Osteocyte (in vitro differentiated cells): Measurements from ENCODE around the gene CATSPERZ. TPM values are rescaled to one million over a fixed set of nuclear protein-coding genes. Genes with fewer than 3 reads are reported as not detected.

Experiments
- DNase-seq: peaks from one replicate; pipeline ENCODE4 v3.0.0; 2021; ENCODE audit warnings: mixed read lengths; ENCODE audit not compliant: unreplicated experiment; ENCODE audit errors: extremely low spot score
- H3K27ac Mint-ChIP-seq: one replicate; pipeline ENCODE4 v1.8.0; 2021; ENCODE audit warnings: mild to moderate bottlenecking, mixed read lengths; ENCODE audit not compliant: unreplicated experiment
- H3K27me3 Mint-ChIP-seq: one replicate; pipeline ENCODE4 v1.8.0; 2021; ENCODE audit warnings: mixed read lengths; ENCODE audit not compliant: unreplicated experiment
- H3K36me3 Mint-ChIP-seq: one replicate; pipeline ENCODE4 v1.8.0; 2021; ENCODE audit warnings: mixed read lengths; ENCODE audit not compliant: unreplicated experiment
- H3K4me1 Mint-ChIP-seq: one replicate; pipeline ENCODE4 v1.8.0; 2021; ENCODE audit warnings: mixed read lengths; ENCODE audit not compliant: unreplicated experiment
- H3K4me3 Mint-ChIP-seq: one replicate; pipeline ENCODE4 v1.8.0; 2021; ENCODE audit warnings: mild to moderate bottlenecking, moderate library complexity, mixed read lengths; ENCODE audit not compliant: unreplicated experiment
- H3K9me3 Mint-ChIP-seq: one replicate; pipeline ENCODE4 v1.8.0; 2021; ENCODE audit warnings: mixed read lengths; ENCODE audit not compliant: unreplicated experiment
- CTCF ChIP-seq: fragments of 200-600 bp; sonication (generic); IDR thresholded peaks from 2 replicates; pipeline ENCODE4 v1.5.0; 2021; ENCODE audit warnings: antibody characterized with exemption, mild to moderate bottlenecking, moderate library complexity
- long read RNA-seq: library from polyadenylated mRNA; unstranded; transcript quantifications from one replicate; pipeline ENCODE4 v2.0.0, GENCODE V29; 2021
- total RNA-seq: library from RNA; stranded (reverse); gene quantifications from 2 replicates; pipeline ENCODE4 v1.2.1, GENCODE V29; 2021

The CATSPERZ gene
- total RNA-seq, result not detected in 2 replicates
- long read RNA-seq, result 0 reads

- no peak for DNase-seq
- peaks cover 32% of the 10 kb centered on the region for H3K27me3 Mint-ChIP-seq
- no peaks in the 10 kb centered on the region for H3K36me3 Mint-ChIP-seq
- TF ChIP-seq CTCF, result no peak
- H3K4me3 Mint-ChIP-seq, result peak within 1 kb of the TSS; percentile 67
- no peak within 1 kb of the TSS for H3K27ac Mint-ChIP-seq
- H3K9me3 Mint-ChIP-seq, result no peaks in the 10 kb centered on the region
- peaks cover 29% of the 10 kb centered on the region for H3K4me1 Mint-ChIP-seq
These were observed at the start of gene CATSPERZ for GRCh38 chr11:64299847-64300648. TSS of gene CATSPERZ (plus strand) at chr11:64300358. CDS start at chr11:64300411, 53 bp downstream.

GRCh38 chr11:64250415-64251015 is 49.6 kb upstream of the CATSPERZ start:
- Mint-ChIP-seq H3K27me3 (no peaks in the 10 kb centered on the region), H3K4me1 (peaks cover 26% of the 10 kb centered on the region), H3K27ac (no peak overlapping the region), H3K4me3 (peak overlapping the region; percentile 79), H3K36me3 (no peaks in the 10 kb centered on the region), H3K9me3 (no peaks in the 10 kb centered on the region)
- no peak for TF ChIP-seq CTCF
- no peak for DNase-seq

- no peak for DNase-seq
- Mint-ChIP-seq H3K36me3 (no peaks in the 10 kb centered on the region), H3K27me3 (no peaks in the 10 kb centered on the region), H3K9me3 (no peaks in the 10 kb centered on the region), H3K4me3 (peak within 1 kb of the TSS; percentile 86), H3K27ac (peak within 1 kb of the TSS; percentile 64), H3K4me1 (peaks cover 26% of the 10 kb centered on the region)
- TF ChIP-seq CTCF, result peak; percentile 82
These were observed 49.0 kb upstream of the CATSPERZ start, which contains the start of gene PLCB3 for GRCh38 chr11:64251016-64251752. TSS of gene PLCB3 (plus strand) at chr11:64251530. CDS start at chr11:64251650, 120 bp downstream.

GRCh38 chr11:64251753-64252002 is 48.5 kb upstream of the CATSPERZ start:
- Mint-ChIP-seq H3K9me3 (no peaks in the 10 kb centered on the region), H3K4me3 (peak overlapping the region; percentile 86), H3K27me3 (no peaks in the 10 kb centered on the region), H3K36me3 (no peaks in the 10 kb centered on the region), H3K27ac (peak overlapping the region; percentile 64), H3K4me1 (peaks cover 26% of the 10 kb centered on the region)
- DNase-seq, result no peak
- no peak for TF ChIP-seq CTCF
